Measurements from ENCODE around the gene PHGDH. TPM values are rescaled to one million over a fixed set of nuclear protein-coding genes. Genes with fewer than 3 reads are reported as not detected.

Gene PHGDH
- total and polyA plus RNA-seq, 2 of the 13 experiments (the other 11 are each of a cell fraction or from before 2014, with no cell fraction given), result 95.8 to 133 TPM

GRCh38 chr1:119724611-119725218, 13.0 kb downstream of the PHGDH start (continued):
- TF ChIP-seq ZNF281 (CRISPR knock-in tag; IDR thresholded peaks at IDR 0.05; ENCODE audit: borderline replicate concordance) (peak; percentile 66; the same call in 1 of the 2 replicates), MLLT10 (CRISPR knock-in tag; IDR thresholded peaks at IDR 0.05) (no peak), CENPX (CRISPR knock-in tag; IDR thresholded peaks at IDR 0.05) (no peak), CREM (IDR thresholded peaks at IDR 0.05) (peak; percentile 77), CREM (CRISPR knock-in tag; IDR thresholded peaks at IDR 0.05) (no peak), ZNF749 (CRISPR knock-in tag; IDR thresholded peaks at IDR 0.05; ENCODE audit: borderline replicate concordance) (no peak; the same call in 1 of the 2 replicates), ZFP91 (CRISPR knock-in tag; IDR thresholded peaks at IDR 0.05; ENCODE audit: borderline replicate concordance) (peak; percentile 46), ZNF138 (CRISPR knock-in tag; IDR thresholded peaks at IDR 0.05; ENCODE audit: low read depth) (no peak), ZNF275 (CRISPR knock-in tag; IDR thresholded peaks at IDR 0.05; ENCODE audit: borderline replicate concordance) (no peak), ZNF414 (CRISPR knock-in tag; IDR thresholded peaks at IDR 0.05) (peak; percentile 51; the same call in 1 of the 2 replicates), ZNF766 (CRISPR knock-in tag; IDR thresholded peaks at IDR 0.05; ENCODE audit: borderline replicate concordance) (no peak), POGZ (CRISPR knock-in tag; IDR thresholded peaks at IDR 0.05) (peak; percentile 88), HOXA3 (CRISPR knock-in tag; IDR thresholded peaks at IDR 0.05) (peak; percentile 88), ZNF670 (CRISPR knock-in tag; IDR thresholded peaks at IDR 0.05; ENCODE audit: borderline replicate concordance) (peak; percentile 66; the same call in 1 of the 2 replicates), CHD4 (IDR thresholded peaks at IDR 0.05; ENCODE audit: borderline replicate concordance, low read length) (no peak; the same call in 1 of the 2 replicates), ZNF710 (CRISPR knock-in tag; IDR thresholded peaks at IDR 0.05; ENCODE audit: borderline replicate concordance) (peak; percentile 99), CREB3 (CRISPR knock-in tag; IDR thresholded peaks at IDR 0.05) (no peak)

All from HepG2 (cell line).